SK-N-MC (cell line): ENCODE measurements around the gene PC.

Experiments
- EZH2 ChIP-seq: fragments of 200-600 bp; sonication (generic); IDR thresholded peaks from one replicate; pipeline ENCODE4 v1.6.1; 2017; ENCODE audit warnings: antibody characterized with exemption
- FOXP2 ChIP-seq: optimal IDR thresholded peaks from 2 replicates; pipeline ENCODE3; 2011; ENCODE audit warnings: mild to moderate bottlenecking, moderate library complexity; ENCODE audit not compliant: insufficient read depth; ENCODE audit errors: extremely low read length, control extremely low read depth
- POLR2AphosphoS5 ChIP-seq: IDR thresholded peaks from 2 replicates; pipeline ENCODE4 v1.6.1; 2012; ENCODE audit warnings: mild to moderate bottlenecking, low read depth, low read length, borderline replicate concordance

- TF ChIP-seq POLR2AphosphoS5 (no peak), EZH2 (no peak), FOXP2 (no peak)
Observed at GRCh38 chr11:66864924-66865697, 93.1 kb downstream of the PC start.
